ENCODE results near the gene GLE1. TPM values are rescaled to one million over a fixed set of nuclear protein-coding genes. Genes with fewer than 3 reads are reported as not detected.

GLE1 gene
- total RNA-seq, 1 donor: 42.6 TPM

- no peak overlapping the region for H3K4me3 ChIP-seq (ENCODE audit: low read depth, low read length)
- no peak for TF ChIP-seq CTCF (IDR thresholded peaks at IDR 0.05; ENCODE audit: insufficient read depth, low read length)
- no peak for DNase-seq (ENCODE audit: low read depth)
These were observed 82.9 kb downstream of the GLE1 start for GRCh38 chr9:128587453-128587852.

GRCh38 chr9:128588581-128589233 lies 84.2 kb downstream of the GLE1 start:
- no peak for TF ChIP-seq CTCF (IDR thresholded peaks at IDR 0.05; ENCODE audit: insufficient read depth, low read length)

More at GRCh38 chr9:128588581-128589233, 84.2 kb downstream of the GLE1 start:
- no peak overlapping the region for H3K4me3 ChIP-seq (ENCODE audit: low read depth, low read length)
- no peak for DNase-seq (ENCODE audit: low read depth)

Small RNAs within 50 kb of the gene (small RNA-seq; reads per million reads assigned to genes)
- gene RNU7-171P: not detected

Other genes with a start within 250 kb of the GLE1 start
- 63.5 and 108 TPM in 2 replicates for gene GOLGA2, start 228.7 kb upstream of the GLE1 start, total RNA-seq (ENCODE audit: low replicate concordance)
- 21.5 and 35.2 TPM in 2 replicates for gene SWI5, start 228.4 kb upstream of the GLE1 start, total RNA-seq (ENCODE audit: low replicate concordance)
- gene TRUB2, start 182.3 kb upstream of the GLE1 start, total RNA-seq (ENCODE audit: low replicate concordance): 13.6 and 26.2 TPM in 2 replicates
- 13.5 and 34.9 TPM in 2 replicates for gene COQ4, start 181.9 kb upstream of the GLE1 start, total RNA-seq (ENCODE audit: low replicate concordance)
- gene SLC27A4, start 164.2 kb upstream of the GLE1 start, total RNA-seq (ENCODE audit: low replicate concordance): 23.5 and 27.9 TPM in 2 replicates
- gene URM1, start 133.3 kb upstream of the GLE1 start, total RNA-seq (ENCODE audit: low replicate concordance): 33.8 and 46.4 TPM in 2 replicates
- 74.9 and 109 TPM in 2 replicates for gene CERCAM, start 83.9 kb upstream of the GLE1 start, total RNA-seq (ENCODE audit: low replicate concordance)
- 10.5 and 25.4 TPM in 2 replicates for gene ODF2, start 48.7 kb upstream of the GLE1 start, total RNA-seq (ENCODE audit: low replicate concordance)
- 287 and 673 TPM in 2 replicates for gene SPTAN1, start 47.9 kb downstream of the GLE1 start, total RNA-seq (ENCODE audit: low replicate concordance)
- 42.8 and 65.7 TPM in 2 replicates for gene DYNC2I2, start 152.1 kb downstream of the GLE1 start, total RNA-seq (ENCODE audit: low replicate concordance)
- gene SET, start 184.5 kb downstream of the GLE1 start, total RNA-seq (ENCODE audit: low replicate concordance): 313 and 1,883 TPM in 2 replicates
- 1.2 and 3.6 TPM in 2 replicates for gene PKN3, start 197.8 kb downstream of the GLE1 start, total RNA-seq (ENCODE audit: low replicate concordance)
- gene ZDHHC12, start 219.4 kb downstream of the GLE1 start, total RNA-seq (ENCODE audit: low replicate concordance): 18.9 and 31.2 TPM in 2 replicates